SK-N-SH treated with all-trans-retinoic acid at 6 μM for 48 hours (cell line): ENCODE data around the gene LGALS1.

Experiments used
- ATAC-seq: fragments of 200-7000 bp; cut with Tn5 transposase; 3 replicates; pipeline ENCODE4 v1.9.1; 2020; ENCODE audit warnings: mild to moderate bottlenecking, moderate library complexity
- ARNTL ChIP-seq: fragments of 450-650 bp; formaldehyde crosslinking; IDR thresholded peaks from 2 replicates; pipeline ENCODE4 v1.5.0; 2020; ENCODE audit warnings: low read depth, mild to moderate bottlenecking, moderate library complexity, borderline replicate concordance
- GLIS3 ChIP-seq: fragments of 250-450 bp; sonication (Bioruptor Pico); IDR thresholded peaks from 2 replicates; pipeline ENCODE4 v1.5.0; 2020; ENCODE audit warnings: mild to moderate bottlenecking, moderate library complexity
- ISL1 ChIP-seq: fragments of 250-450 bp; sonication (Bioruptor Pico); IDR thresholded peaks from 2 replicates; pipeline ENCODE4 v2.1.2; 2022; ENCODE audit warnings: mild to moderate bottlenecking, moderate library complexity
- OSR1 ChIP-seq: fragments of 250-450 bp; sonication (Bioruptor Pico); IDR thresholded peaks from 2 replicates; pipeline ENCODE4 v1.8.0; 2022; ENCODE audit warnings: moderate library complexity, mild to moderate bottlenecking, inconsistent platforms
- POU6F1 ChIP-seq: fragments of 250-450 bp; sonication (Bioruptor Pico); IDR thresholded peaks from 2 replicates; pipeline ENCODE4 v1.8.0; 2021; ENCODE audit warnings: low read depth, mild to moderate bottlenecking, moderate library complexity, borderline replicate concordance
- PPARA ChIP-seq: fragments of 250-450 bp; sonication (Bioruptor Pico); IDR thresholded peaks from 2 replicates; pipeline ENCODE4 v1.5.0; 2020; ENCODE audit warnings: mild to moderate bottlenecking, borderline replicate concordance
- SNAI2 ChIP-seq: fragments of 250-450 bp; sonication (Bioruptor Pico); IDR thresholded peaks from 2 replicates; pipeline ENCODE4 v1.5.0; 2020; ENCODE audit warnings: mild to moderate bottlenecking, moderate library complexity
- TCF4 ChIP-seq: fragments of 250-450 bp; sonication (Bioruptor Pico); IDR thresholded peaks from 2 replicates; pipeline ENCODE4 v1.8.0; 2021; ENCODE audit warnings: mild to moderate bottlenecking, moderate library complexity, borderline replicate concordance
- TOX ChIP-seq: fragments of 250-450 bp; sonication (Bioruptor Pico); IDR thresholded peaks from 2 replicates; pipeline ENCODE4 v1.8.0; 2021; ENCODE audit warnings: mild to moderate bottlenecking, moderate library complexity, borderline replicate concordance
- ZC3H10 ChIP-seq: fragments of 250-450 bp; sonication (Bioruptor Pico); IDR thresholded peaks from 2 replicates; pipeline ENCODE4 v1.5.1; 2021; ENCODE audit warnings: mild to moderate bottlenecking, moderate library complexity
- ZFP3 ChIP-seq: fragments of 250-450 bp; sonication (Bioruptor Pico); IDR thresholded peaks from 2 replicates; pipeline ENCODE4 v1.5.0; 2020; ENCODE audit warnings: mild to moderate bottlenecking, moderate library complexity
- ZFP30 ChIP-seq: fragments of 450-650 bp; formaldehyde crosslinking; IDR thresholded peaks from 2 replicates; pipeline ENCODE4 v1.5.0; 2022; ENCODE audit warnings: mild to moderate bottlenecking, moderate library complexity
- ZNF70 ChIP-seq: fragments of 450-650 bp; formaldehyde crosslinking; IDR thresholded peaks from 2 replicates; pipeline ENCODE4 v1.5.0; 2020; ENCODE audit warnings: mild to moderate bottlenecking, moderate library complexity
- ZNF8 ChIP-seq: fragments of 450-650 bp; formaldehyde crosslinking; IDR thresholded peaks from 2 replicates; pipeline ENCODE4 v1.5.0; 2020; ENCODE audit warnings: mild to moderate bottlenecking, moderate library complexity
- TF ChIP-seq, protein P1 (sequence below): fragments of 250-450 bp; sonication (Bioruptor Pico); IDR thresholded peaks from 2 replicates; pipeline ENCODE4 v1.5.1; 2021; ENCODE audit warnings: mild to moderate bottlenecking, moderate library complexity
- TF ChIP-seq, protein P2 (sequence below): fragments of 250-450 bp; sonication (Bioruptor Pico); IDR thresholded peaks from 2 replicates; pipeline ENCODE4 v1.8.0; 2020; ENCODE audit warnings: mild to moderate bottlenecking, moderate library complexity, borderline replicate concordance
- TF ChIP-seq, protein P3 (sequence below): fragments of 250-450 bp; sonication (Bioruptor Pico); IDR thresholded peaks from 2 replicates; pipeline ENCODE4 v1.5.0; 2020; ENCODE audit warnings: mild to moderate bottlenecking, moderate library complexity

LGALS1 gene

DNA sequence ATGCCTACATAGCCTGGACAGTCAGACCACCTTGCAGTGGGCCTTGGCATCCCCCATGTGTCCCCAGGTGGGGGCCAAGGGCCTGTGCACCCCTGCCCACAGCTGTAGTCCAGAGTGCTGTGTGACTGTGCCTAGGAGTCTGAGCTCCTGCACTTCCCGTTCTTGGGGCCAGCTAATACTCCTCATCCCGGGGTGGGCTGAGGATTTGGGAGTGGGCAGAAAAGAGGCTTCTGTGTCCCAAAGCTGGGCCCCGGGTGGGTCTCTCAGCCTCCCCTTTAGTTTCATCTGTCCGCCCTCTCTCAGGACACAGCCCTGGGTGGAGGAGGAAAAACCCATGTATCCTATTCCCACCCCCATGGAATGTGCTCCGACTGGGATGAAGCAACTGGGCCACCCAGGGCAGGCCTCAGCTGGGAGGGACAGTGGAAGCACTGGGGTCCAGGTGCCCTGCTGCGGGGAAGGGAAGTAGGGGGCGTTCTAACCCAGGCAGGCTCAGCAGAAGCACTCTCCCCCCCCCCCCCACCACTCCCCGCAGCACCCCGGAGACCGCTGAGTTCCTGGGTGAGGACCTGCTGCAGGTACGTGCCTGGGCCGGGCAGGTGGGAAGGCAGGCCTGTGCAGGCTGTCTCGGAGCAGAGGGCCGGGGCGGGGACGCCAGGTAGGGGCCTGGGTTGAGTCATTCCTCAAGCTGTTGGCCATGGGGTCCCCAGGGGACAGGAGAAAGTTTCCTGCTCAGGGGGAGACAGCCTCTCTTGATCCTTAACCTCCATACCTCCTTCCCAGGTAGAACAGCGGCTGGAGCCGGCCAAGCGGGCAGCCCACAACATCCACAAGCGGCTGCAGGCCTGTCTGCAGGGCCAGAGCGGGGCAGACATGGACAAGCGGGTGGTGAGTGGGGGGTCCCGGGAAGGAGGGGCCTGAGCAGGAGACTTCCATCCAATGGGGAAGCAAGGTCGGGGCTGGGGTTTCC lies 34.6 kb upstream of the LGALS1 start:
- no peak for ATAC-seq
- TF ChIP-seq POU6F1 (CRISPR knock-in tag) (no peak), ZFP30 (no peak), TOX (no peak), PPARA (CRISPR knock-in tag) (no peak)
- TF ChIP-seq, protein P1, sequence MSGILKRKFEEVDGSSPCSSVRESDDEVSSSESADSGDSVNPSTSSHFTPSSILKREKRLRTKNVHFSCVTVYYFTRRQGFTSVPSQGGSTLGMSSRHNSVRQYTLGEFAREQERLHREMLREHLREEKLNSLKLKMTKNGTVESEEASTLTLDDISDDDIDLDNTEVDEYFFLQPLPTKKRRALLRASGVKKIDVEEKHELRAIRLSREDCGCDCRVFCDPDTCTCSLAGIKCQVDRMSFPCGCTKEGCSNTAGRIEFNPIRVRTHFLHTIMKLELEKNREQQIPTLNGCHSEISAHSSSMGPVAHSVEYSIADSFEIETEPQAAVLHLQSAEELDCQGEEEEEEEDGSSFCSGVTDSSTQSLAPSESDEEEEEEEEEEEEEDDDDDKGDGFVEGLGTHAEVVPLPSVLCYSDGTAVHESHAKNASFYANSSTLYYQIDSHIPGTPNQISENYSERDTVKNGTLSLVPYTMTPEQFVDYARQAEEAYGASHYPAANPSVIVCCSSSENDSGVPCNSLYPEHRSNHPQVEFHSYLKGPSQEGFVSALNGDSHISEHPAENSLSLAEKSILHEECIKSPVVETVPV (CRISPR knock-in tag), result no peak
- TF ChIP-seq, all 23 proteins: peak for 0

- TF ChIP-seq TCF4 (CRISPR knock-in tag) (no peak), ISL1 (CRISPR knock-in tag) (no peak), ZC3H10 (CRISPR knock-in tag) (no peak), ZFP3 (CRISPR knock-in tag) (no peak), OSR1 (no peak), POU6F1 (CRISPR knock-in tag) (no peak), ZNF8 (CRISPR knock-in tag) (no peak), ARNTL (CRISPR knock-in tag) (no peak), GLIS3 (no peak), SNAI2 (CRISPR knock-in tag) (no peak), PPARA (CRISPR knock-in tag) (no peak)
- TF ChIP-seq, protein P1 (CRISPR knock-in tag), result no peak
- no peak for ATAC-seq
Observed at GRCh38 chr22:37641561-37641949, 33.9 kb upstream of the LGALS1 start.

GRCh38 chr22:37643225-37643847 lies 32.1 kb upstream of the LGALS1 start:
- ATAC-seq, result peak; percentile 92
- no peak for TF ChIP-seq ZNF70 (CRISPR knock-in tag)
- TF ChIP-seq, protein P2, sequence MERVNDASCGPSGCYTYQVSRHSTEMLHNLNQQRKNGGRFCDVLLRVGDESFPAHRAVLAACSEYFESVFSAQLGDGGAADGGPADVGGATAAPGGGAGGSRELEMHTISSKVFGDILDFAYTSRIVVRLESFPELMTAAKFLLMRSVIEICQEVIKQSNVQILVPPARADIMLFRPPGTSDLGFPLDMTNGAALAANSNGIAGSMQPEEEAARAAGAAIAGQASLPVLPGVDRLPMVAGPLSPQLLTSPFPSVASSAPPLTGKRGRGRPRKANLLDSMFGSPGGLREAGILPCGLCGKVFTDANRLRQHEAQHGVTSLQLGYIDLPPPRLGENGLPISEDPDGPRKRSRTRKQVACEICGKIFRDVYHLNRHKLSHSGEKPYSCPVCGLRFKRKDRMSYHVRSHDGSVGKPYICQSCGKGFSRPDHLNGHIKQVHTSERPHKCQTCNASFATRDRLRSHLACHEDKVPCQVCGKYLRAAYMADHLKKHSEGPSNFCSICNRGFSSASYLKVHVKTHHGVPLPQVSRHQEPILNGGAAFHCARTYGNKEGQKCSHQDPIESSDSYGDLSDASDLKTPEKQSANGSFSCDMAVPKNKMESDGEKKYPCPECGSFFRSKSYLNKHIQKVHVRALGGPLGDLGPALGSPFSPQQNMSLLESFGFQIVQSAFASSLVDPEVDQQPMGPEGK (CRISPR knock-in tag), result no peak
- TF ChIP-seq, protein P3, sequence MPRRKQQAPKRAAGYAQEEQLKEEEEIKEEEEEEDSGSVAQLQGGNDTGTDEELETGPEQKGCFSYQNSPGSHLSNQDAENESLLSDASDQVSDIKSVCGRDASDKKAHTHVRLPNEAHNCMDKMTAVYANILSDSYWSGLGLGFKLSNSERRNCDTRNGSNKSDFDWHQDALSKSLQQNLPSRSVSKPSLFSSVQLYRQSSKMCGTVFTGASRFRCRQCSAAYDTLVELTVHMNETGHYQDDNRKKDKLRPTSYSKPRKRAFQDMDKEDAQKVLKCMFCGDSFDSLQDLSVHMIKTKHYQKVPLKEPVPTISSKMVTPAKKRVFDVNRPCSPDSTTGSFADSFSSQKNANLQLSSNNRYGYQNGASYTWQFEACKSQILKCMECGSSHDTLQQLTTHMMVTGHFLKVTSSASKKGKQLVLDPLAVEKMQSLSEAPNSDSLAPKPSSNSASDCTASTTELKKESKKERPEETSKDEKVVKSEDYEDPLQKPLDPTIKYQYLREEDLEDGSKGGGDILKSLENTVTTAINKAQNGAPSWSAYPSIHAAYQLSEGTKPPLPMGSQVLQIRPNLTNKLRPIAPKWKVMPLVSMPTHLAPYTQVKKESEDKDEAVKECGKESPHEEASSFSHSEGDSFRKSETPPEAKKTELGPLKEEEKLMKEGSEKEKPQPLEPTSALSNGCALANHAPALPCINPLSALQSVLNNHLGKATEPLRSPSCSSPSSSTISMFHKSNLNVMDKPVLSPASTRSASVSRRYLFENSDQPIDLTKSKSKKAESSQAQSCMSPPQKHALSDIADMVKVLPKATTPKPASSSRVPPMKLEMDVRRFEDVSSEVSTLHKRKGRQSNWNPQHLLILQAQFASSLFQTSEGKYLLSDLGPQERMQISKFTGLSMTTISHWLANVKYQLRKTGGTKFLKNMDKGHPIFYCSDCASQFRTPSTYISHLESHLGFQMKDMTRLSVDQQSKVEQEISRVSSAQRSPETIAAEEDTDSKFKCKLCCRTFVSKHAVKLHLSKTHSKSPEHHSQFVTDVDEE (CRISPR knock-in tag), result no peak
